Measurements from ENCODE around the gene TRMT10B.

The TRMT10B gene

GRCh38 chr9:37727013-37727412 is 26.6 kb upstream of the TRMT10B start:
- H3K79me1 ChIP-seq (ENCODE audit: low read depth, low read length): no peaks in the 10 kb centered on the region
- H2BK5ac ChIP-seq (ENCODE audit: low read length): no peak overlapping the region
- H3K4me1 ChIP-seq (ENCODE audit: control insufficient read depth in 2 of 2, insufficient read depth in 1 of 2, low read depth in 1 of 2, low read length in 2 of 2): peaks cover 0 to 7% of the 10 kb centered on the region in 2 donors
- H3K36me3 ChIP-seq (replicated peaks in 1 of 2; ENCODE audit: control insufficient read depth in 2 of 2, insufficient read depth in 2 of 2, low read length in 2 of 2): no peaks in the 10 kb centered on the region
- H3K27me3 ChIP-seq (ENCODE audit: control insufficient read depth in 3 of 3, insufficient read depth in 3 of 3, low read depth in 1 of 3, low read length in 3 of 3): peaks cover 0 to 36% (median 11%) of the 10 kb centered on the region in 3 experiments
- no peak overlapping the region for H4K8ac ChIP-seq (ENCODE audit: low read depth, low read length)
- no peak overlapping the region for H3K4me3 ChIP-seq (ENCODE audit: low read length in 2 of 2)
- H3K18ac ChIP-seq (ENCODE audit: low read length): no peak overlapping the region
- no peak overlapping the region for H2AFZ ChIP-seq (ENCODE audit: low read length)
- no peak overlapping the region for H2AK5ac ChIP-seq (ENCODE audit: low read depth, low read length)
- no peak overlapping the region for H3K23ac ChIP-seq (ENCODE audit: low read depth, low read length, poor library complexity)
- H3K27ac ChIP-seq (replicated peaks; ENCODE audit: low read length): no peak overlapping the region
- no peak overlapping the region for H3K9ac ChIP-seq (ENCODE audit: low read depth, low read length, poor library complexity)
- no peaks in the 10 kb centered on the region for H3K9me3 ChIP-seq (replicated peaks in 1 of 2; ENCODE audit: control insufficient read depth in 2 of 2, insufficient read depth in 1 of 2, low read depth in 1 of 2, low read length in 2 of 2)
- H2BK15ac ChIP-seq (ENCODE audit: low read length): no peak overlapping the region
- no peak overlapping the region for H2BK12ac ChIP-seq (ENCODE audit: low read length)
- DNase-seq (ENCODE audit: low spot score): no peak
- no CpG with 5 or more reads among the region's 5 CpGs for WGBS, 2 donors (ENCODE audit: extremely low coverage in 2 of 2, insufficient read length in 2 of 2, insufficient replicate concordance in 1 of 2)
- no peak overlapping the region for H3K4ac ChIP-seq (ENCODE audit: low read length)
- no peak overlapping the region for H2BK120ac ChIP-seq (ENCODE audit: low read depth, low read length)
- no peak overlapping the region for H3K14ac ChIP-seq (ENCODE audit: low read length)
- H3K4me2 ChIP-seq (ENCODE audit: insufficient read depth, low read length, poor library complexity, severe bottlenecking): no peak overlapping the region
- H4K91ac ChIP-seq (ENCODE audit: low read depth, low read length, poor library complexity): no peak overlapping the region

DNA sequence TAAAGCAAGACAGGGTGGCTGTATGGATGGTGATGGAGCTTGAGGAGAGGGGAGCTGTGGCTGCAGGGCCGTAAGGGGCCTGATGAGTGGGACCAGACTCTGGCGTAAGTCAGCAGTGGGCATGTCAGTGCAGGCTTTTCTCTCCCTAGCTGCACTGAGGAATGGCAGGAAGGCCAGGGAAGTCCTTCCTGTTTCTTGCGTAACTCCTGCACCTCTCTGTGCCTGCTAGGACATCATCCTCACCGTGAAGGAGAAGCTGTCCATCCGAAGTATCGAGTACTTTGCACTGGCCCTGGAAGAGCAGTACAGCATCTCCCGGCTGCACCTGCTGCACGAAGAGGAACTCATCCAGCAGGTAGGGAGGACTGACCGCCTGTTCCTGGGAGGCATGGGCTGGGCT is 24.1 kb upstream of the TRMT10B start:
- peaks cover 0 to 9% of the 10 kb centered on the region in 2 donors for H3K4me1 ChIP-seq (ENCODE audit: control insufficient read depth in 2 of 2, insufficient read depth in 1 of 2, low read depth in 1 of 2, low read length in 2 of 2)
- no peak overlapping the region for H2AFZ ChIP-seq (ENCODE audit: low read length)
- no peak overlapping the region for H3K9ac ChIP-seq (ENCODE audit: low read depth, low read length, poor library complexity)
- H3K23ac ChIP-seq (ENCODE audit: low read depth, low read length, poor library complexity): peak overlapping the region; percentile 50
- H3K36me3 ChIP-seq (replicated peaks in 1 of 2; ENCODE audit: control insufficient read depth in 2 of 2, insufficient read depth in 2 of 2, low read length in 2 of 2): no peaks in the 10 kb centered on the region
- no peak overlapping the region for H4K8ac ChIP-seq (ENCODE audit: low read depth, low read length)
- no peak overlapping the region for H3K27ac ChIP-seq (replicated peaks; ENCODE audit: low read length)
- H3K14ac ChIP-seq (ENCODE audit: low read length): no peak overlapping the region
- H3K9me3 ChIP-seq (replicated peaks in 1 of 2; ENCODE audit: control insufficient read depth in 2 of 2, insufficient read depth in 1 of 2, low read depth in 1 of 2, low read length in 2 of 2): no peaks in the 10 kb centered on the region
- H3K27me3 ChIP-seq (ENCODE audit: control insufficient read depth in 3 of 3, insufficient read depth in 3 of 3, low read depth in 1 of 3, low read length in 3 of 3): peaks cover 0 to 60% (median 18%) of the 10 kb centered on the region in 3 experiments
- peak overlapping the region in 1 of 2 donors; percentile 12 for H3K4me3 ChIP-seq (ENCODE audit: low read length in 2 of 2)
- no peak for DNase-seq (ENCODE audit: low spot score)
- no peak overlapping the region for H3K4ac ChIP-seq (ENCODE audit: low read length)
- H2BK15ac ChIP-seq (ENCODE audit: low read length): no peak overlapping the region
- no peak overlapping the region for H2BK120ac ChIP-seq (ENCODE audit: low read depth, low read length)
- no CpG with 5 or more reads among the region's 9 CpGs for WGBS, 2 donors (ENCODE audit: extremely low coverage in 2 of 2, insufficient read length in 2 of 2, insufficient replicate concordance in 1 of 2)
- peak overlapping the region; percentile 33 for H2BK12ac ChIP-seq (ENCODE audit: low read length)
- H3K4me2 ChIP-seq (ENCODE audit: insufficient read depth, low read length, poor library complexity, severe bottlenecking): no peak overlapping the region
- H3K79me1 ChIP-seq (ENCODE audit: low read depth, low read length): no peaks in the 10 kb centered on the region
- no peak overlapping the region for H4K91ac ChIP-seq (ENCODE audit: low read depth, low read length, poor library complexity)
- peak overlapping the region; percentile 24 for H3K18ac ChIP-seq (ENCODE audit: low read length)
- no peak overlapping the region for H2BK5ac ChIP-seq (ENCODE audit: low read length)
- H2AK5ac ChIP-seq (ENCODE audit: low read depth, low read length): no peak overlapping the region

GRCh38 chr9:37730256-37730655 is 23.3 kb upstream of the TRMT10B start:
- H3K36me3 ChIP-seq (replicated peaks in 1 of 2; ENCODE audit: control insufficient read depth in 2 of 2, insufficient read depth in 2 of 2, low read length in 2 of 2): no peaks in the 10 kb centered on the region
- H3K4me2 ChIP-seq (ENCODE audit: insufficient read depth, low read length, poor library complexity, severe bottlenecking): no peak overlapping the region
- no peak overlapping the region for H4K91ac ChIP-seq (ENCODE audit: low read depth, low read length, poor library complexity)
- no peak overlapping the region for H3K23ac ChIP-seq (ENCODE audit: low read depth, low read length, poor library complexity)
- H3K27ac ChIP-seq (replicated peaks; ENCODE audit: low read length): no peak overlapping the region
- H3K4me3 ChIP-seq (ENCODE audit: low read length in 2 of 2): no peak overlapping the region
- H2AK5ac ChIP-seq (ENCODE audit: low read depth, low read length): no peak overlapping the region
- no peaks in the 10 kb centered on the region for H3K79me1 ChIP-seq (ENCODE audit: low read depth, low read length)
- H2BK15ac ChIP-seq (ENCODE audit: low read length): no peak overlapping the region
- no peak overlapping the region for H2BK5ac ChIP-seq (ENCODE audit: low read length)
- no peak for DNase-seq (ENCODE audit: low spot score)
- no peak overlapping the region for H2BK12ac ChIP-seq (ENCODE audit: low read length)
- H3K27me3 ChIP-seq (ENCODE audit: control insufficient read depth in 3 of 3, insufficient read depth in 3 of 3, low read depth in 1 of 3, low read length in 3 of 3): peaks cover 0 to 63% (median 18%) of the 10 kb centered on the region in 3 experiments
- H3K9me3 ChIP-seq (replicated peaks in 1 of 2; ENCODE audit: control insufficient read depth in 2 of 2, insufficient read depth in 1 of 2, low read depth in 1 of 2, low read length in 2 of 2): no peaks in the 10 kb centered on the region
- no peak overlapping the region for H3K14ac ChIP-seq (ENCODE audit: low read length)
- no peak overlapping the region for H2AFZ ChIP-seq (ENCODE audit: low read length)
- H3K4me1 ChIP-seq (ENCODE audit: control insufficient read depth in 2 of 2, insufficient read depth in 1 of 2, low read depth in 1 of 2, low read length in 2 of 2): peaks cover 0 to 9% of the 10 kb centered on the region in 2 donors
- no peak overlapping the region for H3K9ac ChIP-seq (ENCODE audit: low read depth, low read length, poor library complexity)
- no peak overlapping the region for H2BK120ac ChIP-seq (ENCODE audit: low read depth, low read length)
- WGBS, 2 donors (ENCODE audit: extremely low coverage in 2 of 2, insufficient read length in 2 of 2, insufficient replicate concordance in 1 of 2): no CpG with 5 or more reads among the region's 3 CpGs
- no peak overlapping the region for H3K4ac ChIP-seq (ENCODE audit: low read length)
- H4K8ac ChIP-seq (ENCODE audit: low read depth, low read length): no peak overlapping the region
- H3K18ac ChIP-seq (ENCODE audit: low read length): no peak overlapping the region

GRCh38 chr9:37730839-37731238 is 22.8 kb upstream of the TRMT10B start:
- Histone ChIP-seq H3K4me1 (ENCODE audit: control insufficient read depth in 2 of 2, insufficient read depth in 1 of 2, low read depth in 1 of 2, low read length in 2 of 2) (peaks cover 0 to 9% of the 10 kb centered on the region in 2 donors), H3K4me2 (ENCODE audit: insufficient read depth, low read length, poor library complexity, severe bottlenecking) (no peak overlapping the region), H4K8ac (ENCODE audit: low read depth, low read length) (no peak overlapping the region), H2BK5ac (ENCODE audit: low read length) (no peak overlapping the region), H3K36me3 (replicated peaks in 1 of 2; ENCODE audit: control insufficient read depth in 2 of 2, insufficient read depth in 2 of 2, low read length in 2 of 2) (no peaks in the 10 kb centered on the region), H2BK15ac (ENCODE audit: low read length) (no peak overlapping the region), H3K9me3 (replicated peaks in 1 of 2; ENCODE audit: control insufficient read depth in 2 of 2, insufficient read depth in 1 of 2, low read depth in 1 of 2, low read length in 2 of 2) (no peaks in the 10 kb centered on the region), H3K4ac (ENCODE audit: low read length) (no peak overlapping the region), H3K9ac (ENCODE audit: low read depth, low read length, poor library complexity) (no peak overlapping the region), H4K91ac (ENCODE audit: low read depth, low read length, poor library complexity) (no peak overlapping the region), H2BK12ac (ENCODE audit: low read length) (no peak overlapping the region), H2AFZ (ENCODE audit: low read length) (no peak overlapping the region), H2AK5ac (ENCODE audit: low read depth, low read length) (no peak overlapping the region), H3K79me1 (ENCODE audit: low read depth, low read length) (no peaks in the 10 kb centered on the region), H3K27me3 (ENCODE audit: control insufficient read depth in 3 of 3, insufficient read depth in 3 of 3, low read depth in 1 of 3, low read length in 3 of 3) (peaks cover 0 to 66% (median 20%) of the 10 kb centered on the region in 3 experiments), H3K27ac (replicated peaks; ENCODE audit: low read length) (no peak overlapping the region), H3K18ac (ENCODE audit: low read length) (no peak overlapping the region), H2BK120ac (ENCODE audit: low read depth, low read length) (no peak overlapping the region), H3K14ac (ENCODE audit: low read length) (no peak overlapping the region), H3K23ac (ENCODE audit: low read depth, low read length, poor library complexity) (no peak overlapping the region), H3K4me3 (ENCODE audit: low read length in 2 of 2) (no peak overlapping the region)
- no peak for DNase-seq (ENCODE audit: low spot score)
- WGBS, 2 donors (ENCODE audit: extremely low coverage in 2 of 2, insufficient read length in 2 of 2, insufficient replicate concordance in 1 of 2): no CpG with 5 or more reads among the region's 5 CpGs

Measured in neuronal stem cell (in vitro differentiated cells).